Stimulated activated CD4-positive, alpha-beta T cell treated with anti-CD3 and anti-CD28 coated beads, Interleukin-2, amount 100 ng/mL, for 24 hours (primary cell): ENCODE data around the gene IQSEC1.
A peak's percentile ranks its signal among the peaks of the same experiment; 100 is the strongest.

Experiments
- DNase-seq, 2 donors: peaks; one replicate each; pipeline ENCODE4 v3.0.0-alpha.2; 2020

The IQSEC1 gene

GRCh38 chr3:13085081-13085845 is 12.0 kb upstream of the IQSEC1 start:
- DNase-seq = no peak

- DNase-seq = no peak
These were observed 10.7 kb upstream of the IQSEC1 start for GRCh38 chr3:13083898-13084297.

- DNase-seq = no peak
These were observed 10.0 kb upstream of the IQSEC1 start for GRCh38 chr3:13083254-13083653.

- no peak for DNase-seq
These were observed 9.4 kb upstream of the IQSEC1 start for GRCh38 chr3:13082677-13083076.

DNA sequence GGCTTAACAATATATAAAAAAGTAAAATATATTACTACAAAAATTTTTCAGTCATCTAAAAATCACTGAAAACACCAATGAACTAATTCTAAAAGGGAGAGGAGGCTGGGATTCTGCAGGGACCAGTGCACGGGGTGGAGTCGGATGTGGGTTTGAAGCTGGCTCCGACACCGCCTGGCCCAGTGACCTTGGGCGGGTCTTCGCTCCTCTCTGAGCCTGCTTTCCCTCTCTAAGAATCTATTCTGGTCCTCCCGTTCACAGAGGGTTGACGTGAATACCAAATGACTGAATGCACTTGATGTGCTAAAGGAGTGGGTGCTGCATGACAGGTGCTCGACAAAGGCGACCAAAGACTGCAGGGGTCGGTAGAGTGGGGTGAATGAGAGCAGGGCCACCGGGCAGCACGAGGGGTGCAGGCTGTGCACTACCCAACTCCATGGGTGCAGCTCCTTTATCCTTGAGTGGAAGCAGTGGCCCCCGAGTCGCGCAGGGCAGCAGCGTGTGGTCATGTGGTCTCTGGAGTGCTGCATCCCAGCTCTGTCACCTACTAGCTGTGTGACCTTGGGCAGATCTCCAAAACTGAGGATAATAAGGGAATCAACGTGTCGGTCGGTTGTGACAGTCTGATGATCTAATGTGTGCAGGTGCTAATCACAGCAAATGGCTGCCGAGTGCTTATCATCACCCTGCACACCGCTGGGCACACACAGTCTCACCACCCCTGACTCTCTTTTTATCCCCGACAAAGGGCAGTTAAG is 8.6 kb upstream of the IQSEC1 start:
- no peak for DNase-seq

DNA sequence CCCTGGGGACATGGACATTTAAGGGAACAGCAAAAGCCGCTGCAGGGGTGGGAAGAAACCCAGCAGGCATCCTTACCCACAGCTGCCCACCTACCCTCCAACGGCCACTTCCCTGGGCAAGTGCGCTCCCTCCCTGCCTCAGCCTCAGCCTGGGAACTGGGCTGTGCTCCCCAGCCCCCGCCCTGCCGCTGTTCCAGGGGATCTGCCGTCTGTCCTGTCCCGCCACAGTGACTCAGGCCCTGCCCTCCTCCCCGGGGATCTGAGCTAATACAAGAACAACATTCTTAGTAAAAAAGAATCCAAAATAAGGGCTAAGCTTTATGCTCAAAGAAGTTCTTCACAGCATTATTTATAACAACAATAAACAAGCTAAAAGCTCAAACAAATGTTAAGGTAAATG is 7.4 kb upstream of the IQSEC1 start:
- DNase-seq = no peak

DNA sequence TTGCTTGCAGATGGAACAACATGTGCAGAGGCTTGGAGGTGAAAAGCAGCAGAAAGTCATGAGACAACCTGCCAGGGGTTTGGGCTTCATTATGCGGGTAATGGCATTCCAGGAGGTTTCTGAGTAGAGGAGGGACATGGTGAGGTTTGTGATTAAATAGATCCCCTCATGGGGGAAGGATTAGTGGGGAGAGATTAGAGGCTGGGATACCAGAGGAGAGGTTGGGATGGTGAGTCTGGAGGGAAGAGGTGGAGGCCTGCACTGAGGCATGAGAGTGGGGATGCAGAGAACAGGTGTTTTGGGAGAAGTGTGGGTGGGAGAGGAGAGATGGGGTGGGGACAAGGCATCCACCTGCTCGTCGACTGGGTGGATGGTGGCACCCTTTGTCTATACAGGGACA is 6.8 kb upstream of the IQSEC1 start:
- DNase-seq = no peak

DNA sequence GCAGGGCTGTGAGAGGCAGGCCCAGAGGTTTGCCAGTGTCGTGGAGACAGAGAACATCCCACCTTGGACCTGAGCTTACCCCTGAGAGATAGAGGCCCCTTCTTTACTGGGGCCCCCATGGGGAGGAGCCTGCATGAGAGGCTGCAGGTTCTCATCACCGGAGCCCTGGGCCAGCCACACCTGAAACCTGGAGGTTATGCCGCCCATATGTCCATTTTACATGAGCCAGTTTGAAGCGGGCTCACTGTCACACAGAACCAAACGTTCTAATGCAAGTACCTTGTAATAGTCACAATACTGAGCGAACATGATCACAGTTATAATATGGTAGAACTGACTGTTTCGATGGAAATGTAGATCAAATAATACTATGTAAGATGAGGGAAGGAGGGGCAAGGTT is 6.3 kb upstream of the IQSEC1 start:
- DNase-seq = no peak

DNA sequence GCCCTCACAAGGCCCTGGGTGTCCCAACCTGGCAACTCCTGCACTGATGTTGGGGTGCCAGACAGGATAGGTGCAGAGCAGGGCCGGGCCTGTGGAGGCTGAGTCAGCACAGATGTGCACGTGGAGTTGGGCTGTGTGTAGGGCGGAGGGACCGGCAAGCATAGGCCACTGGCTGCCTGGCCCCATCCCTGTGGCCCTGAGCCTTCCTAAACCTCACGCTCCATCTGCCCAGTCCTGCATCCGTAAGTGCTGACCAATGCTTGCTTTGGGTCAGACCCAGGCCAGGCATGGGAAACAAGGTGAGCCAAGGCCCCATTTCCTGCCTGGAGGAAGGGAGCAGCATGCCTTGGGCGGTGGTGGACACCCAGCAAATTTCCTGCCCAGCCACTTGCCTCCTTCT is 5.8 kb upstream of the IQSEC1 start:
- DNase-seq = no peak

GRCh38 chr3:13078163-13078905 is 5.1 kb upstream of the IQSEC1 start:
- no peak for DNase-seq

GRCh38 chr3:13077431-13078162 is 4.4 kb upstream of the IQSEC1 start:
- no peak for DNase-seq

GRCh38 chr3:13075986-13076654 is 2.9 kb upstream of the IQSEC1 start:
- DNase-seq = no peak

DNA sequence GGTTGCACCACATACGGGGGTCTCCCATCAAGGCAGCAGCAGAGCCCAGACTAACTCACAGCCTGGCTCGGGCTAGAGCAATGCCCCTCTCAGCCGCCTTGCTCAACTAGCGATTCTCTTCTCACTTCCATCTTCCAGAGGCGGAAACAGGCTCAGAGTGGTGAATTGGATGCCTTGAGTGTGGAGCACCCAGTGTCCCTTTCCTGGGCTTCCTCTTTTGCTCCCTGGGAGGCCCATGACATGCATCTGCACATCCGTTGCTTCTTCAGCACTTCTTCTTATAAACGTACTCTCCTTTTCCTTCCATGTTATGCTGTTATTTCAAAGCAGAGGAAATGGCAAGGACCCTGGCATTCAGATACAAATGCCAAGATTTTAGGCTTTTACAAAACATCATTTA is 2.1 kb upstream of the IQSEC1 start:
- DNase-seq = no peak

- DNase-seq = no peak
These were observed 762 bp upstream of the IQSEC1 start for GRCh38 chr3:13074006-13074375.

DNA sequence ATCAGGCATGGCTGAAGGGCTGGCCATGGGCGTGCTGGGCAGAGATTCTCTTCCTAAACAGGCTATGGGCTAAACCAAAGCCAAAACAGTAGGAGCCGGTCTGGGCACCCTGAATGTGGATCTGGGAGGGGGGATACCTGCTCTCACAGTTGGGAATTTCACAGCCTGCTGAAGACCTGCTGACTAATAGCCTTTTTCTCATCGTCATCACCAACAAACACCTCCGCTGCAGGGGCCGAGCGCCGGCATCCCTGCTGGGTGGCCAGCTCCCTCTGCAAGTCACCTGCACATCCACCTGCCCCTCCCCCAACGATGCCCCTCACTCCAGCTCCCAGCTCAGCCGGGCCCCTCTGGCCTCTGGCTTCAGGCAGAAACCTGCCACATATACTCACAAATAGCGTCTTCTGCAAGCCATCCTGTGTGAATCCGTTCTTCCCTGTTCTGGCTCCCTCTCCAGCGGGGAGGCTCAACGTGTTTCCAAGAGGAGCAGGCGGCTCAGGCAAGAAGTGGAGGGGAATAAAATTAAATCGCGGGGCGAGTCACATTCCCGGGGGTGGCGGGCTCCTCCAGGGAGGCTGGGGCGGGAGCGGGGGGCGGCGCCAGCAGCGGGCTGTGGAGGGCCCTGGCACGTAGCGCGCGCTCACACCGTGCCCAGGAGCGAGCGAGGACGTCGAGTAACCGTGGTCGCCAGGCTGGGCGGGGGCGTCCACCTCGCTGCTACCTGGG is 466 bp downstream of the IQSEC1 start:
- peak in 1 of 2 donors; percentile 3 for DNase-seq

DNA sequence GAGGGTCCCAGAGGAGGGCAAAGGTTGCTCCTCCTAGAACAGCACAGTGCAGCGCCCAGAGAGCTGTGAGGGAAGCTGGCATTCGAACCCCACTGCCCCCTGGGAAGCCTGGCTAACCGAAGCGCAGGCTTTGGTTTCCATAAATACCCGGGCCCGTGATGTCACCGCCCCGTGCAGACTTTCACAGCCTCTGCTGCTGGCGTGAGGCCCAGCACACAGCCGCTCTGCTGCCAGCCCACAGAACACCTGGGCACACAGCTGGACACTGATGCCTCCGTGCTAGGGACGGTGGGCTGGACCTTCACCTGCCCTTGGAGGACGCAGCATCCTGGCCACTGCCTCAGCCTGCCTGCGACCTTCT is 1.0 kb downstream of the IQSEC1 start:
- no peak for DNase-seq

DNA sequence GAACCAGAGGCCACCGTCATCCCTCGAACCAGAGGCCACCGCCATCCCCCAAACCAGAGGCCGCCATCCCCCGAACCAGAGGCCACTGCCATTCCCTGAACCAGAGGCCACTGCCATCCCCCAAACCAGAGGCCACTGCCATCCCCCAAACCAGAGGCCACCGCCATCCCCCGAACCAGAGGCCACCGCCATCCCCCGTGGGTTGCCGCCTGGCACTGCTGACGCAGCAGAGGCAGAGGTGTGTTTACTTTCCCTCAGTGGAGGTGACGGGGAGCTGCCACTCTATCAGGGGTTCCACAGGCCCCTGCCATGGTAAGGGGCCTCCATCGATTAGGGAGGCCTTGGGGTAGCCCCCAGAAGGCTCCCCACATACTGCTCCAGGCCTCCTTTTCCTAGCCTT is 1.5 kb downstream of the IQSEC1 start:
- no peak for DNase-seq

- no peak for DNase-seq
These were observed 2.7 kb downstream of the IQSEC1 start for GRCh38 chr3:13070391-13071070.

DNA sequence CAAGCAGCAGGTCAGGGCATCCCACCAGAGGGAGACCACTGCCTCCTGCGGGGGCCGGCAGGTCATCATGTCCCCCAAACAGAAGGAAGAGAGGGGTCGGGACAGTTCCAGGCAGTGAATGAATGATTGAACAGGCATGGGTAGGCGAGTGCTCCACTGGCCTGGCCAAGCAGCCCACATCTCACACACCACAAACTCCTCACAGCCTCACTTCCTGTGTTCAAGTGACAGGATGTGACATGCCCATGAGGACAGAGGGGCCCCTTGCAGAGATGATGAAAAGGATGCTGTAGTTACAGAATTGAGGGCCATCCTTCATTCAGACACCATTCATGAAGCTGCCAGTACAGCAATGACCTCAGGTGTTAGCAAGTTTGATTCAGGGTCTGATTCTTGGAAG is 3.7 kb downstream of the IQSEC1 start:
- peak; percentile 37 to 43 for DNase-seq

DNA sequence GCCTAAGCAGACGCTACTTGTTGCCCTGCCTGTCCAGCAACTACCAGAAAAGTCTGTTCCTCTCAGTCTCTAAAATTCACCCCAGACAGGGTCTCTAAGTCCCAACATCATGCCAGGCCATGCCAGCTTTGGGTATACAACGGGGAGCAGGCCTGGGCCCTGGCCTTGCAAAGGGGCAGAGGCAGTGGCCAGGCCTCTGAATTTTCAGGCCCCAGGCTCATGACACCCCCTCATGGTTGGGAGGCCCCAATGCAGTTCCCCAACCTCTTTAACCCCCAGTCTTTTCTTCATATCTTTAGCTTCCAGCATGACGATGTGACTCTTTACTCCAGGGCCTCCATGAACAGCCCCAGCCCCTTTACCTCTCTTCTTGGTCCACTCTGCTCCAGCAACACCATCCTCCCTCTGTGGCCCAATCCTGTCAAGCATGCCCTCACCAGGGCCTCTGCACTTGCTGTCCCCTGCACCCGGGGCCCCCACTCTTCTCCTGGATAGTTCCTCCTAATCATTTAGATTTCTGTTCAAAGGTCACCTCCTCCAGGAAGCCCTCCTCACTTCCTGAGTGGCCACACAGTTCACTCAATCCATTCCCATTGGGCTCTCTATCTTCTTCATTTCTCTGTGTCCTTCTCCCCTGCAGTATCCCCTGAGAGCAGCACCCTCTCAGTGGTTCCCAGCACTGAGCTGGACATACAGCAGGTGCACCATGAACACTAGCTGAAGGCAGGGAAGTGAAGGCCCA is 4.8 kb downstream of the IQSEC1 start:
- no peak for DNase-seq

- DNase-seq = no peak
These were observed 5.5 kb downstream of the IQSEC1 start for GRCh38 chr3:13067778-13068177.
